Measurements from ENCODE around the gene ADAMTSL1.

The ADAMTSL1 gene

DNA sequence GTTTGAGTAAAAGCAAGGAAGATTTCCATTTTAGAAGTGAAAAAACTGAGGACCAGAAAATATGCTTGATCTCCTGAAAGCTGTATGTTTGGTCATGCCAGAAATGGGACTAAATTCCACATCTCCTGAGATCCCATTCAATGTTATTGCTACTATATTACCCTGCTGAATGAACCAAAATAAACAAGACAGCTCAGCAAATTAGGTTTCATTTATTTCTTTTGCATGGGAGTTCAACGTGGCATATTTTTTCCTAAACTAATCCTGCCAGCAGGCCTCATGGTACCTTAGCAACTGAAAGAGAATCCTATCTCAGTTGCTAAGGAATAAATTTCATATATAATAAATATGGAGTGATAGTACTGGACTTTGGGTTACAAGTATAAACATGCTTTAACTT, 101.7 kb downstream of the ADAMTSL1 start:
- Histone ChIP-seq H3K79me2 (ENCODE audit: insufficient read depth, low read depth) (no peaks in the 10 kb centered on the region), H3K4me1 (ENCODE audit: low read depth, poor library complexity, severe bottlenecking) (no peaks in the 10 kb centered on the region), H3K4me3 (IDR thresholded peaks at IDR 0.05; ENCODE audit: insufficient read depth, low read depth, low read length) (no peak overlapping the region), H3K27me3 (ENCODE audit: insufficient read depth, low read depth) (no peaks in the 10 kb centered on the region), H3K27ac (no peak overlapping the region), H3K9ac (no peak overlapping the region), H3K4me2 (no peak overlapping the region), H2AFZ (ENCODE audit: low read depth) (no peak overlapping the region), H4K20me1 (ENCODE audit: insufficient read depth) (no peaks in the 10 kb centered on the region), H3K36me3 (ENCODE audit: insufficient read depth) (no peaks in the 10 kb centered on the region)
- TF ChIP-seq, protein P1, sequence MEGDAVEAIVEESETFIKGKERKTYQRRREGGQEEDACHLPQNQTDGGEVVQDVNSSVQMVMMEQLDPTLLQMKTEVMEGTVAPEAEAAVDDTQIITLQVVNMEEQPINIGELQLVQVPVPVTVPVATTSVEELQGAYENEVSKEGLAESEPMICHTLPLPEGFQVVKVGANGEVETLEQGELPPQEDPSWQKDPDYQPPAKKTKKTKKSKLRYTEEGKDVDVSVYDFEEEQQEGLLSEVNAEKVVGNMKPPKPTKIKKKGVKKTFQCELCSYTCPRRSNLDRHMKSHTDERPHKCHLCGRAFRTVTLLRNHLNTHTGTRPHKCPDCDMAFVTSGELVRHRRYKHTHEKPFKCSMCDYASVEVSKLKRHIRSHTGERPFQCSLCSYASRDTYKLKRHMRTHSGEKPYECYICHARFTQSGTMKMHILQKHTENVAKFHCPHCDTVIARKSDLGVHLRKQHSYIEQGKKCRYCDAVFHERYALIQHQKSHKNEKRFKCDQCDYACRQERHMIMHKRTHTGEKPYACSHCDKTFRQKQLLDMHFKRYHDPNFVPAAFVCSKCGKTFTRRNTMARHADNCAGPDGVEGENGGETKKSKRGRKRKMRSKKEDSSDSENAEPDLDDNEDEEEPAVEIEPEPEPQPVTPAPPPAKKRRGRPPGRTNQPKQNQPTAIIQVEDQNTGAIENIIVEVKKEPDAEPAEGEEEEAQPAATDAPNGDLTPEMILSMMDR (conservative IDR thresholded peaks at IDR 0.05; ENCODE audit: low read depth, low read length) = no peak

GRCh38 chr9:18579536-18579935, 105.6 kb downstream of the ADAMTSL1 start:
- H3K36me3 ChIP-seq (ENCODE audit: insufficient read depth) = no peaks in the 10 kb centered on the region
- TF ChIP-seq, protein P1 (conservative IDR thresholded peaks at IDR 0.05; ENCODE audit: low read depth, low read length) = no peak
- H3K79me2 ChIP-seq (ENCODE audit: insufficient read depth, low read depth) = no peaks in the 10 kb centered on the region
- H3K4me2 ChIP-seq = no peak overlapping the region
- H3K4me1 ChIP-seq (ENCODE audit: low read depth, poor library complexity, severe bottlenecking) = no peaks in the 10 kb centered on the region
- no peaks in the 10 kb centered on the region for H3K27me3 ChIP-seq (ENCODE audit: insufficient read depth, low read depth)
- no peak overlapping the region for H3K9ac ChIP-seq
- H4K20me1 ChIP-seq (ENCODE audit: insufficient read depth) = no peaks in the 10 kb centered on the region
- H2AFZ ChIP-seq (ENCODE audit: low read depth) = no peak overlapping the region
- H3K4me3 ChIP-seq (IDR thresholded peaks at IDR 0.05; ENCODE audit: insufficient read depth, low read depth, low read length) = no peak overlapping the region
- no peak overlapping the region for H3K27ac ChIP-seq

- no peaks in the 10 kb centered on the region for H3K79me2 ChIP-seq (ENCODE audit: insufficient read depth, low read depth)
- no peak overlapping the region for H3K27ac ChIP-seq
Measured at GRCh38 chr9:18580151-18580550, 106.2 kb downstream of the ADAMTSL1 start.

DNA sequence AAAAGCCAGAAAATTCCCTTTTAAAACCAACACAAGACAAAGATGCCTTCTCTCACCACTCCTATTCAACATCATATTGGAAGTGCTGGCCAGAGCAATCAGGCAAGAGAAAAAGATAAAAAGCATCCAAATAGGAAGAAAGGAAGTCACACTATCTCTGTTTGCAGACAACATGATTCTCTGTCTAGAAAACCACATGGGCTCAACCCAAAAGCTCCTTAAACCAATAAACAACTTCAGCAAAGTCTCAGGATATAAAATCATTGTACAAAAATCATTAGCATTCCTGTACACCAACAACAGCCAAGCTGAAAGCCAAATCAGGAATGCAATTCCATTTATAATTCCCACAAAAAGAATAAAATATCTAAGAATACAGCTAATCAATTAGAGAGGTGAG, 112.0 kb downstream of the ADAMTSL1 start:
- no peaks in the 10 kb centered on the region for H3K4me1 ChIP-seq (ENCODE audit: low read depth, poor library complexity, severe bottlenecking)
- H4K20me1 ChIP-seq (ENCODE audit: insufficient read depth) = no peaks in the 10 kb centered on the region
- H3K79me2 ChIP-seq (ENCODE audit: insufficient read depth, low read depth) = no peaks in the 10 kb centered on the region
- H2AFZ ChIP-seq (ENCODE audit: low read depth) = no peak overlapping the region
- H3K4me3 ChIP-seq (IDR thresholded peaks at IDR 0.05; ENCODE audit: insufficient read depth, low read depth, low read length) = no peak overlapping the region
- TF ChIP-seq, protein P1 (conservative IDR thresholded peaks at IDR 0.05; ENCODE audit: low read depth, low read length) = no peak
- H3K27me3 ChIP-seq (ENCODE audit: insufficient read depth, low read depth) = no peaks in the 10 kb centered on the region
- no peak overlapping the region for H3K27ac ChIP-seq
- H3K4me2 ChIP-seq = no peak overlapping the region
- no peak overlapping the region for H3K9ac ChIP-seq
- H3K36me3 ChIP-seq (ENCODE audit: insufficient read depth) = no peaks in the 10 kb centered on the region

More at GRCh38 chr9:18580151-18580550, 106.2 kb downstream of the ADAMTSL1 start:
- Histone ChIP-seq H2AFZ (ENCODE audit: low read depth) (no peak overlapping the region), H3K36me3 (ENCODE audit: insufficient read depth) (no peaks in the 10 kb centered on the region), H3K27me3 (ENCODE audit: insufficient read depth, low read depth) (no peaks in the 10 kb centered on the region), H3K4me3 (IDR thresholded peaks at IDR 0.05; ENCODE audit: insufficient read depth, low read depth, low read length) (no peak overlapping the region), H3K4me2 (no peak overlapping the region), H3K9ac (no peak overlapping the region), H3K4me1 (ENCODE audit: low read depth, poor library complexity, severe bottlenecking) (no peaks in the 10 kb centered on the region), H4K20me1 (ENCODE audit: insufficient read depth) (no peaks in the 10 kb centered on the region)
- TF ChIP-seq, protein P1 (conservative IDR thresholded peaks at IDR 0.05; ENCODE audit: low read depth, low read length) = no peak

Data from KMS-11 (cell line).